ENCODE measurements around the gene CAPN5. TPM values are rescaled to one million over a fixed set of nuclear protein-coding genes. Genes with fewer than 3 reads are reported as not detected.
"Not testable (repeated sequence)": the region's sequence is repeated elsewhere in the genome, so short reads cannot be mapped to it uniquely, and the experiment has no call there.

Gene CAPN5
- total RNA-seq, 1 donor from 2014 or later, result 7.3 TPM

DNA sequence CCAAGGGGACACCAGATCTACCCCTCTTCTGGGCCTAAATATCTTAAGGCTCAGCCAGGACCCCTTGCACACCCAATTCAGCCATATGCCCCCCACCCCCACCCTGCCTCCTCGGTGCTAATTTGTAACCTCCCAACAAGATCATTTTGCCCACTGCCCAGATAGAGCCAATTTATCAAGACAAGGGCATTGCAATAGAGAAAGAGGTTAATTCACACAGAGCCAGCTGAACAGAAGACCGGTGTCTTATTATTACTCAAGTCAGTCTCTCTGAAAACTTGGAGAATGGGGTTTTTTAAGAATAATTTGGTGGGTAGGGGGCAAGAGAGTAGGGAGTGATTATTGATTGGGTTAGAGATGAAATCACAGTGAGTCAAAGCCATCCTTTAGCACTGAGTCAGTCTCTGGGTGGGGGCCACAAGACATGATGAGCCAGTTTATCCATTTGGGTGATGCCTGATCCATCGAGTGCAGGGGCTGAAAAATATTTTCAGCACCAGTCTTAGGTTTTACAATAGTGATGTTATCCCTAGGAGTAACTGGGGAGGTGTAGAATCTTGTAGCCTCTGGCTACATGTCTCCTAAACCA, 9.9 kb upstream of the CAPN5 start:
- no peak for DNase-seq (ENCODE audit: low read depth)
- no peak overlapping the region for H3K4me3 ChIP-seq (ENCODE audit: low read depth, low read length)
- TF ChIP-seq, protein P1, sequence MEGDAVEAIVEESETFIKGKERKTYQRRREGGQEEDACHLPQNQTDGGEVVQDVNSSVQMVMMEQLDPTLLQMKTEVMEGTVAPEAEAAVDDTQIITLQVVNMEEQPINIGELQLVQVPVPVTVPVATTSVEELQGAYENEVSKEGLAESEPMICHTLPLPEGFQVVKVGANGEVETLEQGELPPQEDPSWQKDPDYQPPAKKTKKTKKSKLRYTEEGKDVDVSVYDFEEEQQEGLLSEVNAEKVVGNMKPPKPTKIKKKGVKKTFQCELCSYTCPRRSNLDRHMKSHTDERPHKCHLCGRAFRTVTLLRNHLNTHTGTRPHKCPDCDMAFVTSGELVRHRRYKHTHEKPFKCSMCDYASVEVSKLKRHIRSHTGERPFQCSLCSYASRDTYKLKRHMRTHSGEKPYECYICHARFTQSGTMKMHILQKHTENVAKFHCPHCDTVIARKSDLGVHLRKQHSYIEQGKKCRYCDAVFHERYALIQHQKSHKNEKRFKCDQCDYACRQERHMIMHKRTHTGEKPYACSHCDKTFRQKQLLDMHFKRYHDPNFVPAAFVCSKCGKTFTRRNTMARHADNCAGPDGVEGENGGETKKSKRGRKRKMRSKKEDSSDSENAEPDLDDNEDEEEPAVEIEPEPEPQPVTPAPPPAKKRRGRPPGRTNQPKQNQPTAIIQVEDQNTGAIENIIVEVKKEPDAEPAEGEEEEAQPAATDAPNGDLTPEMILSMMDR (conservative IDR thresholded peaks at IDR 0.05; ENCODE audit: low read depth, low read length), result no peak

DNA sequence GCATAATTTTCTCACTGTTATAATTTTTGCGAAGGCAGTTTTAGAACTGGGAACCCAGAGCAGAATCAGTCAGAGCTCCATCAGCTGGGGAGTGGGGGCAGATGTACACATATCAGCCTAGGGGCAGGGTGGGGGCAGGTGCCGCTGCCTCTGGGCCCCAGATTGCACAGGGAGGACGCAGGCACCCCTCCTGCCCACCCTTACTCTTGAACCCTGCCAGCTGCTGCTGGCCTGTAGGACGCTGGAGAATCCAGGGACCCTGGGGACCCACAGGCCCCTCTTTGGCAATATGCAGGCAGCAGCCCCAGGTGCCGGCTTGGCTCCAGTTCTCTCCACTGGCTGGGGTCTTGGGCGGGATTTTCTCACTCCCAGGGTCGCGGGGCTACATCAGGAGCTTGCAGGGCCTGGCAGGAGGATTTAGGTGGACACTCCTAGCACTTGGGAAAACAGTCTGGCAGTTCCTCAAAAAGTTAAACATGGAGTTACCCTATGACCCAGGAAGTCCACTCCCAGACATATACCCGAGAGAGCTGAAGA, 8.8 kb upstream of the CAPN5 start:
- H3K4me3 ChIP-seq (ENCODE audit: low read depth, low read length), result no peak overlapping the region
- no peak for DNase-seq (ENCODE audit: low read depth)
- TF ChIP-seq, protein P1 (conservative IDR thresholded peaks at IDR 0.05; ENCODE audit: low read depth, low read length), result no peak

DNA sequence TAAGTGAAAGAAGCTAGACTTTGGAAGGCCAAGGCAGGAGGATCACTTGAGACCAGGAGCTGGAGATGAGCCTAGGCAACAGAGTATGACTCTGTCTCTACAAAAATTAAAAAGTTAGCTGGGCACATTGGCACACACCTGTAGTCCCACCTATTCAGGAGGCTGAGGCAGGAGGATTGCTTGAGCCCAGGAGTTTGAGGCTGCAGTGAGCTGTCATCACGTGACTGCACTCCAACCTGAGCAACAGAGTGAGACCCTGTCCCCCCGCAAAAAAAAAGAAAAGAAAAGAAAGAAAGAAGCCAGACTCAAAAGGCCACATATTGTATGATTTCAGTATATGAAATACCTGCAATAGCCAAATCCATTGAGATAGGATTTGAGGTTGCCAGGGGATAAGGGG, 7.9 kb upstream of the CAPN5 start:
- DNase-seq (ENCODE audit: low read depth), result no peak
- H3K4me3 ChIP-seq (ENCODE audit: low read depth, low read length), result no peak overlapping the region
- TF ChIP-seq, protein P1 (conservative IDR thresholded peaks at IDR 0.05; ENCODE audit: low read depth, low read length), result no peak

DNA sequence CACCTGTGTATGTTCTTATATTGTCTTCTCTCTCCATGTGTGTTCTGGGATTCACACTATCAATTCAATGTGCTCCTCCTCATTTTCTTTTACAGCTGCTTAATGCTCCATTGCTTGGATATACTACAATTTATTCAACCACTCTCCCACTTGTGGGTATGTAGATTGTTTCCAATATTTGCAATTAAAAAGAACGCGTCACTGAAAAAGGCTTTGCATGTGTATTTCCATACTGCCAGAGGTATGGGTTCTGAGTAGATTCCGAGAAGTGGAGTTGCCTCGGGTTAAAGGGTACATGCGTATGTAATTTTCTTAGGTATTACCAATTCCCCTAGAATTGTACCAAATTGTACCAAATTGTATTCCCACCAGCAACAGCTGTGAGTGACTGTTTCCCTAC, 7.0 kb upstream of the CAPN5 start:
- H3K4me3 ChIP-seq (ENCODE audit: low read depth, low read length), result no peak overlapping the region
- DNase-seq (ENCODE audit: low read depth), result no peak
- TF ChIP-seq, protein P1 (conservative IDR thresholded peaks at IDR 0.05; ENCODE audit: low read depth, low read length), result no peak

DNA sequence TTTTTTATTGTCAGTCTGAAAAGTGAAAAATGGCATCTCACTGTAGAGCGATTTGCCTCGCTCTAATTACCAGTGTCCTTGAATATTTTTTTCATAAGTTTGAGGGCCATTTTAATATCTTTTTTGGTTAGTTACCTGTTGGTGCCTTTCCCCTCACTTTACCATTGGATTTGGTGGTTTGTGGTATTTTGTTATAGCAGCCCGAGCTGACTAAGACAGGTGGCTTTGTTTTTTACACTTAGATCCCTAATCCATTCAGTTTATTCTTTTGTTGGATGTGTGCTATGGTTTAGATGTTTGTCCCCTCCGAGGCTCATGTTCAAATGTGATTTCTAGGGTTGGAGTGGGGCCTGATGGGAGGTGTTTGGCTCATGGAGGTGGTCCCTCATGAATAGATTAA, 6.5 kb upstream of the CAPN5 start:
- TF ChIP-seq, protein P1 (conservative IDR thresholded peaks at IDR 0.05; ENCODE audit: low read depth, low read length), result no peak
- DNase-seq (ENCODE audit: low read depth), result no peak
- H3K4me3 ChIP-seq (ENCODE audit: low read depth, low read length), result no peak overlapping the region

DNA sequence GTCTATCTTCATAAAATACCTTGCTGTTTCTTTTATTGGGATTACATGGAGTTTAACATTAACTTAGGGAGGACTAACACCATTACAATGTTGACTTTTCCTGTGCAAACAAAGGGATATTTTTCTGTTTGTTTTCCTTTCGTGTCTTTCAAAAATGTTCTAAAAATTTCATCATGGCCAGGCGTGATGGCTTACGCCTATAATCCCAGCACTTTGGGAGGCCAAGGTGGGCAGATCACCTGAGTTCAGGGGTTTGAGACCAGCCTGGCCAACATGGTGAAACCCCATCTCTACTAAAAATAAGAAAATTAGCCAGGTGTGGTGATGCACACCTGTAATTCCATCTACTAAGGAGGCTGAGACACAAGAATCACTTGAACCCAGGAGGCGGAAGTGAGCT, 5.5 kb upstream of the CAPN5 start:
- not testable (repeated sequence) for DNase-seq (ENCODE audit: low read depth); H3K4me3 ChIP-seq (ENCODE audit: low read depth, low read length)

DNA sequence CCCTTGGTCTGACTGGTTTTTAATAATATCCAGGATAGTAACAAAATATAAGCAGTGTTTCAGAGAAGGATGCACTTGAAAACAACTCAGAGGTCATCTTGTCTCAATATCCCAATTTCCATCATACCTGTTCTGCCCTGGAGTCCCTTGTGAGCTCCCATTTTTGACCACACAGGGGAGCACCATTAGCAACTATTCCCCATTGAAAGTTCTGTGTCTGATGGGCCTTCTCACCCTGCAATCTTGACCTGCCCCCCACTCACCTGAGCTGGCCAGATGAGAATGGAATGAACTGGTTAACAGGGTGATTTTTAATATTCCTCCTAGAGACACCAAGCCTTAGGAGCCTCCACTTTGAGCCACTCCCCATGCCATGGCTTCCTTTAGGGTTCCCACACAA, 3.8 kb upstream of the CAPN5 start:
- TF ChIP-seq, protein P1 (conservative IDR thresholded peaks at IDR 0.05; ENCODE audit: low read depth, low read length), result peak; percentile 39
- no peak overlapping the region for H3K4me3 ChIP-seq (ENCODE audit: low read depth, low read length)
- DNase-seq (ENCODE audit: low read depth), result no peak
